Activated naive CD4-positive, alpha-beta T cell treated with anti-CD3 and anti-CD28 coated beads, Interleukin-2, amount 50 U/mL, for 16 hours (primary cell): Measurements from ENCODE around the gene CATSPER4.

Experiments used
- DNase-seq: peaks from one replicate; pipeline ENCODE4 v3.0.0-alpha.2; 2020

CATSPER4 gene

DNA sequence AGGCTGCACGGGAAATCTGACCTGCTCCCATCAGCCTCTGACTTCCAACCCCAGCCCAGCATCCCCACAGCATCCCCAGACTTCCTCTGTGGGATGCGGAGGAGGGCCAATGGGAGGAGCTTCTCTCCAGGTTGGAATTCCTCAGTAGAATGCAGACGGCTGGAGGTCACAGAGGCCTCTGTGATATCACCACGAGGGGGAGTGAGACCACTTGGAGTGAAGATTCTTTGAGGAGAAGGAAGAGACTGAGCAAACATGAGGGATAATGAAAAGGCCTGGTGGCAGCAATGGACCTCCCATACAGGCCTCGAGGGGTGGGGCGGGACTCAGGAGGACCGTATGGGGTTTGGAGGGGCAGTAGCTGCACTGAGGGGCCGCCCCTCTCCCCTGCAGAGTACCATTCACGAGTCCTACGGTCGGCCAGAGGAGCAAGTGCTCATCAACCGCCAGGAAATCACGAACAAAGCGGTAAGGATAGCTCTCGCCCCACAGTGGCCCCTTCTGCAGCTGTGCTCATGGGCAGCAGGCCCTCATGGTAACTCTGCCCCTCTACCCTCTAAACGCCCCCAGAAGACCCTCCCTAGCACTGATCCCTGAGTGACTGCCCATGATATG is at the start of gene CATSPER4:
Gene CATSPER4, plus strand, starts transcription at position 230 of the 615 bp plus-strand sequence. Its CDS starts 26 bp downstream, at position 256.
- DNase-seq = no peak

DNA sequence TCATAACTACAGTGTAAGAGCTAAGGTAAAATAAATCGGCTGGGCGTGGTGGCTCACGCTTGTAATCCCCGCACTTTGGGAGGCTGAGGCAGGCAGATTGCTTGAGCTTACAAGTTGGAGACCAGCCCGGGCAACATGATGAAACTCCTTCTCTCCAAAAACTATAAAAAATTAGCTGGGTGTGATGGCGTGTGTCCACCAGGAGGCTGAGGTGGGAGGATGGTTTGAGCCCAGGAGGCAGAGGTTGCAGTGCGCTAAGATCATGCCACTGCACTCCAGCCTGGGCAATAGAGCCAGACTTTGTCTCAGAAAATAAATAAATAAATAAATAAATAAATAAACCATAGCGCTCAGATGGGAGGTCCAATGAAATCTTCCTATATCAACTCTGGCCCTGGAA is 48.2 kb upstream of the CATSPER4 start:
- DNase-seq = no peak

DNA sequence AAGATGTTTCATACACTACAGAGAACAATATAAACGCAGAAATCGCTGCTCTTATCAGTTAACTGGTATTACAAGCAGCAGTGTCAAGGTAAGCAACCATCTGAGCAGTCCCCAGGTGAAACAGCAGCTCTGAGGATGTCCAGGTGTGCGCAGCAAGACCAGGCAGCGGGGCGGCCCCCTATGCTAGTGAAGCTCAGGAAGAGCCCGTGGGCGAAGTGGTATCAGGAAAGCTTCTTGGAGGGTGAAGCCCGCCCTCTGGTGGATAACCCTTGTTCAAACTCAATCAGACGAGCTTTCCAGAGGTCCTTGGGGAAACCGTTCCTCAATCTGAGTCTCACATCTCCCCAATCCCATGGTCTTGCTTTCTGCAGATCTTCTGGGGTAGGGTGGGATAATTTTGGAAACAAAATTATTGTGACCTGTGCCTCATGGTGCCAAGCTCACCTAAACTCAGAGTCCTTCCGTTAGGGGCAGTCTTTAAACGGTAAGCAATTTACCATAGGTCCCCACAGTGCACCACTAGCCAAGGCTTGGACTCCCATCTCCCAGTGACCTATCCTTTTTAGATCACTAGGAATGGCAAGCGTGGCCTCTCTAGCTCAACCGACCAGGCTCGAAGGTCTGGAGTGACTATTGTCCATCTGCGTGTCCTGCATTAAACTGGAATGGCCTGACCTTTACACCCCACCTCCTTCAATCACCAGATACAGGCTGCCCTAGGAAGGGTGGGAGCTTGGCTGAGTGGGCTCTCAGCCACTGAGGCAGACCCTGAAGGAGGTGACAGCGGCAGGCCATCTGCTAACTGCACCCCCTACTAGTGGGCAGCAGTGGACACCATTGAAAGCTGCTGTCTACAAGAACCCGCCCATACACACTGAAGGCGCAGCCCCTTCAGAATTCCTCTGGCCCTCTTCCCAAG is 45.1 kb upstream of the CATSPER4 start:
- DNase-seq = peak; percentile 67

DNA sequence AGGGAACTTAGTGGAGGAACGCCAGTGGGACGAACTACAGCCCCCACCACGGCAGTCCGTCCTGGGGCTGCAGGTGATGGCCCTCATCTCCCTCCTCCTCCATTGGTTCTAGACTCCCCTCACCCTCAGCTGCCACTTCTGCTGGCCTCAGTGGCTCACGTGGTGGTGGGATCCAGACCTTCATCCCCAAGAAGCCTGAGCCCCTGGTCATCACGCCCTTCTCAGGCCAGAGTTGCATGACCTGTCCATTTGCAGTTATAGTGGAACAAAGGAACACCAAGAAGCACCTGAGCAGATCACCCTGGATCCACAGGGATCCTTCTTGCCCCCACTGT is 44.5 kb upstream of the CATSPER4 start:
- no peak for DNase-seq

DNA sequence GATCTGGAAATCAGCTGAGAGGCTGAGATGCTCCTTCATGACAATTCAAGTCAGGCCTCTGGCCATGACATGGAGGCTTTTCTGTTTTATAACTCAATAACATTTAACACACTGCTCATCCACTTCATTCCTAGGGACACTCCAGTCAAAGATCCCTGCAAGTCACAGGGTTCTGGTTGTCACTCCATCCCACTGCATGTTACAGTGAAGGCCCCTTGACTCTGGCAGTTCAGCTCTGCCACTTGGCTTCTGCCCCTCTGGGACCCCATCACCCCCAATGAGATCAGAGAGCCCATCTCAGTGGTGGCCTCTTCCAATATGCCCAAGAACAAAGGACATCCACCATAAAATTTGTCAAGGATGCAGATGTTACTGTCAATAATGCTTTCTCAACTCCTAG is 41.5 kb upstream of the CATSPER4 start:
- DNase-seq = no peak

DNA sequence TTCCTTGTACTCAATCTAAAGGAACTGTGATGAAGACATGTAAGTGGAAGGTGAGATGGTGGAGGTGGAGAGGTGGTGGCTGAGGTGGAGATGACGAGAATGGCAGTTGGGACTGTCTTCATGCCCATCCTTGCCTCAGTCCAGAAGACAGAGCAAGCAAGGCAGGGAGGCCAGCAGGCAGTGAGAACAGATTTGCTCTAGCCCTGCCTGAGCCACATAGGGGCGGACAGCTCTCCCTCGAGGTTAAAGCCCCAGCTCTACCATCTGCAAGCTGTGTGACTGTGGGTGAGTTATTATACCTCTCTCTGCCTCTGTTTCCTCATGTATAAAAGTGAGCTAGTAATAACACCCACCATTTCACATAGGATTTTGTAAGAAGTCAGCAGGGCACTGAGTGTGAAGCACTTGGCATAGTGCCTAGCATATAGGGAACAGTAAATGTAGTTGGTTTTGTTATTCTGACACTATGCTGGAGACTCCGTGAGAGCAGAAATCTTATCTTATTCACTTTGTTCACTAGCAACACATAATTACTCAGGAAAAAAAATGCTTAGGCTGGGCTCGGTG is 36.4 kb upstream of the CATSPER4 start:
- DNase-seq = no peak

DNA sequence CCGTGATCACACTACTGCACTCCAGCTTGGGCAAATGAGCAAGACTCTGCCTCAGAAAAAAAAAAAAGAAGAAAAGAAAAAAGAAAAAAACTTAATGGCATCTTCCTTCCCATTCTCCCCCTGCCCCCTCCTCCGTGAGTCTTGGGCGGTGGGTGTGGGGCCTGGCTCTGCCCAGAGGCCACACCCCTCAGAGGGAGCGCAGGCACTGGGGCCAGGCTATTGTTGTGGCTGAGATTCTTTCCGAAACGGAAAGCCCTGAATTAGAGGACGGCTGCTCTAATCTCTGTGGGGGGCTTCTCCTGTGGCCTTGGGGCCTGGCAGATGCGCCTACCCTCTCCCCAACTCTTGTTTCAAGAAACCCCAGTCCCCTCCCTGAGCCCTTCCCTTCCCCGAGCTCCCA is 35.7 kb upstream of the CATSPER4 start:
- DNase-seq = no peak

DNA sequence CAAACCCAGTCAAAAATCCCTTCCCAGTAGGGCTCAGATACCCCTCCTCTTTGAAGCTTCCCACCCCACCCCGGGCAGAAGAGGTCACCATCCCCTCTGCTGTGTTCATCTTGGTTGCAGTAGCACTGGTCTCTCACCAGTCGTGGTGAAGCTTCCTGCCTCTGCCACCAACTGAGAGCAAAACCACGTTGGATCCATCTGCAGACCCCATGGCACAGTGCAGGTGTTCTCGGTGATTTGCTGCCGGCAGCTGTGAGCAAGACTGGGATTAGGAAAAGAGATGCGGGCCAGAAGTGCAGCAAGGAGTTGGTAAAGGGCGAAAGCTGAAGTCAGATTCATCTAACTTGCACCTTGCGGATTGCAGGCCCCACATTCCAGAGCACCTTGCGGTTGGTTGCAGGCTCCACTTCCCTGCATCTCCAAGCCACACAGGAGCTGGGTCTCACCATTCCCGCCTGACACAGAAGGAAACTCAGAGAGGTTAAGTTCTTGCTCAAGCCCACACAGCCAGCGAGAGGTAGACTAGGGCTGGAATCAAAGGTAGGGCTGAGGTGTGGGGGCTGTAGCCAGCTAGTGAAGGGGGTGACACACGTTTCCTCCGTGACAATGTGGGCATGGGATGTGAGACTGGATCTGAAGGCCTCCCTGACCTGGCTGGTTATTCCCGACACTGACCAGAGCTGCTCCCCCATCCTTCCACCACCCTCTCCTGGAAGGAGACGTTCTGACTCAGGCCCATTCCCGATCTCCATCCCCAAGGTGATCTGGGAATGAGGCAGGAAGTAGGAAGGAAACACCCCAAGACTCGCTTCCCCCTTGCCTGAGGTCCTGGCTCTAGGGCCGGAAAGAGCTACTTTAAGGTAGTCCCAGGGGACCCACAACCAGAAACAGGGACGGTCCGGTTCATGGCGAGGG is 34.8 kb upstream of the CATSPER4 start:
- DNase-seq = no peak

DNA sequence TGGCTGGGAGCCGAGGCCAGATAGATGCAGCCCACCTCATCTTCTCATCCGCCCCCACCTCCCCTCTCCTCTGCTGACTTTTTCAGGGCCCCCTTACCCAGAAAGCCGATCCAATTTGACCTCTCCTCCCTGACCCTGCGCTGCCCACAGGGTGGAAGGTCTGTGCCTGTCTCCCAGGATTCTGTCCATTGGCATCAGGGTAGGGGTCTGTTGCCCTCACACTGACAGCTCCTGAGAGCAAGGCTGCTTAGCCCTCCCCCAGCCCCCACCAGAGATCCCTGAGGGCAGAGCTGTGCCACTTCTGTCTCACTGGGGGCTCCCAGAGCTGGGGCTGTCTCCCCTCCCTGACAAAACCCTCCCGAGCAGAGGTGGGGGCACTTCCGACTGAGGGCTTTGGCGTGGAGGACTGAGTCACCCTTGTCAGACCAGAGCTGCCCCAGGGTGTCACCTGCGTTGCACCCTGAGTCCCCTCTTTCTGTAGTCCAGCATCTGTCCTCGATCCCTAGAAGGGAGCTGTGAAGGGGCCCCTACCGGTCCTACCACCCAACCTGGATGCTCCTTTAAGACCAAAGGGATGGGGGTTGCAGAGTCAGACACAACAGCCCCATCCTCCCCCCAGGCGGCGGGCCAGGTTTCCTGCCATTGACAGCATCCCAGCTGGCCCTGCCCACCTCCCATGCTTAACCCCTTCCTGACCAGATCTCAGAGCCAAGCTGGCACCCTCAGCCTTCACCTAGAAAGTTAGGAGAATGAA is 33.9 kb upstream of the CATSPER4 start:
- no peak for DNase-seq

DNA sequence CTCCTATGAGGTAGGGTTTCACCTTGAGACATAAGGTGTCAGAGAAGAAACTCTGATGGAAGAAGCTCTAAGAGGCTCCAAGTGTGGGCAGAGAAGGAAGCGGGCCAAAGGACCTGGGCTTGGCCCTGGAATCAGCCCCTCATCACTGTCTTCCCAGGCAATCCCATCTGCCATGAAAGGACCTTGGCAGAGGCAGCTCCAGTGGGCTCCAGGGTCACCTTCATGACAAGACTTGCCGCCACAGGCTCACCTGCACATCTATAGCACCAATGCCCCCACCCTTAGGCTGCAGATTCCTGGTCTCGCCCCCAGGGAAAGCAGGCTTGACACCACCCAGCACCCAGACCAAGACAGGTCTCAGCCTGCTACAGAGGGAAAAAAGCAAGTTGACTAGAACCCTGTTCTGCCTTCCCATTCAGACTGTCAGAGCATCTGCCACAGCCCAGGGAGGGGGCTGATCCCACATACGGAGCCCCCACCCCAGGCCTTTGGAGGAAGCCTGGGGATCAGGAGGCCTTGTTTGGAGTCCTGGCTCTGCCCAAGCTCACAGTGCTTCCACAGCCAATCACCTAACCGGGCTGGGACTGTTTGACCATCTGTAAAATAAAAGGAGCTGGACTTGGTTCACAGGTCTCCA is 32.0 kb upstream of the CATSPER4 start:
- DNase-seq = no peak

DNA sequence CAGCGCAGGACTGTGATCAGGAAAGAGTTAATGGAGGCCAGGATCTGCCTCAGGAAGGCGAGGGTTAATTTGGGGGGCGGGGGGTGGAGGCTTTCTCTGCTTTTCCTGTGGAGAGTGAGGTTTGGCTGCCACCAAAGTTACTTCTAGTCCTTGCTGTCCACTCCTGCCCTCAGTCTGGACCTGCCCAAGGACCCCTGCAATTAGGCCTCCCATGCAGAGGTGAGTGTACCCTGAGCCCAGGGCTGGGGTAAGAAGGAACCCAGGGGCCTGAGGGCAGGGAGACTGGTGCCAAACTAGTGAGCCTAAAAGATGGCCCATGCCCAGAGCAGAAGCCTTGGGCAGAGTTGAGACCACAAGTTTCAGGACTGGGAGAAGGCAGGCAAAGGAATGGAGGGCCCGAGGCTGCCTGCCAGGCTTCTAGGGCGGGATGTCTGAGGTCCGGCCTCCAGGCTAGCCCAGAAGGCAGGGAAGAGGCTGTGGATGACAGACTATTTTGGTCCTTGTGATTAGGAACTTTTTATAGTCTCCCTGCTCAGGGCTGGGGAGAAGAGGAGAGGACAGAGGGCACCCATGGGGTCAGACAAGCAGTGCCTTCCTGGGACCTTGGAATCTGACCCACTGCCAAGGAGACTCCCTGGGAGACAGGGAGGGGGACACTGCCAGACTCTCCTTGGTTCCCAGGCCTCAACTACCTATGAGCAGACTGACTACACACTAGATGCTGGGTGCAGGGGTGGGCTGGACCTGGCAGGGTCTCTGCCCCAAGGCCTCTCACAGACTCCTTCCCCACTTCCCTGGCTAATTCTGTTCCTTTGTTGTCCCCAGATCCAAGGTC is 31.3 kb upstream of the CATSPER4 start, which contains the start of gene FAM110D:
Gene FAM110D, plus strand, starts transcription at position 172 of the 835 bp plus-strand sequence. CDS start 2,213 bp downstream, outside the sequence.
- DNase-seq = no peak

DNA sequence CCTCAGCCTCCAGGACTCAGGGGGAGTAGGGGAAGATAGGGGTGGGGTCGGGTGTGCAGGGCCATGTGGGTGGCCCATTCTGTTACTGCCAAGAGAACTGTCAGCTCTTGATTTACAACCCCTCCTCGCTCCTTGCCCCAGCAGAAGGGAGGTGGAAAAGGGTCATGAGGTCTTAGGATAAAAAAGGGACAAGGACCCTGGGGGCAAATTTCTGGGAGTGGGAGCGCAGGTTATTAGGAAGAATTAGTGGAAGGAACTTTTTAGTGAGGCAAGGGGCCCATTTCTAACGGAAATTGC is 30.7 kb upstream of the CATSPER4 start:
- no peak for DNase-seq

DNA sequence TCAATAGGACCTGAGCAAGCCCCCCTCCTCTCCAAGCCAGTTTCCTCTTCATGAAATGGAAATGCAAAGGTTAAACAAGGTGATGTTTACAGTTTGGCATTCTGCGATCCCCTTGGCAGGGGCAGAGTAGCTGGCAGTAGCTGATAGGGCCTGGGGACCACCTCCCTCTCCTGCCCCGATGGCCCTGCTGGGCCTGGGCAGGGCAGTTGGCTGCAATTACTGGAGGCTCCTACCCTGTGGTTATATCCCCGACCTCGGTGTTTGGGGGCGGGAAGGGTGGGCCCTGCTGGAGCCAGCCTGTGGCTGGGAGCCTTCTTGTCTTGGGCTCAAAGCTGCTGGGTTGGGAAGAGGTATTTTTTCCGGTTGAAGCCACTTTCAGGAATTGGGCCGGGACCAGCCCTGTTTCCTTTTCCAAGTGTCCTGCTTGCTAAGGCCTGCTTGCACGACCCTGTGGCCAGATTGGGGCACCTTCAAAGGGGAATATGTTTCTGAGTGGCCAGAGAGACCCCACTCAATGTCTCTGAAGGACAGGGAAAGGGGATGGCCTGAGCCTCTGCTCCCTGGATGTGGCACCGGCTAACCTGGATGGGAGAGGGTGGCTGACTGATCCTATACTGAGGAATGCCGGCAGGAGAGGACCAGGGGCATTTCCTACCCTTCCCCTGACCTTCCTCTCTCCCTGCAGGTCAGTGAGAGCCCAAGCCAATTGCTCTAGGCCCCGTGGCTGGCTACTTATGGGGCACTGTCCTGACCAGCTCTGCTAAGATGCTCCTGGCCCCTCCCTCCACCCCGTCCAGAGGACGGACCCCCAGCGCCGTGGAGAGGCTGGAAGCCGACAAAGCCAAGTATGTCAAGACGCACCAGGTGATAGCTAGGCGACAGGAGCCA is 29.6 kb upstream of the CATSPER4 start:
- DNase-seq = no peak

DNA sequence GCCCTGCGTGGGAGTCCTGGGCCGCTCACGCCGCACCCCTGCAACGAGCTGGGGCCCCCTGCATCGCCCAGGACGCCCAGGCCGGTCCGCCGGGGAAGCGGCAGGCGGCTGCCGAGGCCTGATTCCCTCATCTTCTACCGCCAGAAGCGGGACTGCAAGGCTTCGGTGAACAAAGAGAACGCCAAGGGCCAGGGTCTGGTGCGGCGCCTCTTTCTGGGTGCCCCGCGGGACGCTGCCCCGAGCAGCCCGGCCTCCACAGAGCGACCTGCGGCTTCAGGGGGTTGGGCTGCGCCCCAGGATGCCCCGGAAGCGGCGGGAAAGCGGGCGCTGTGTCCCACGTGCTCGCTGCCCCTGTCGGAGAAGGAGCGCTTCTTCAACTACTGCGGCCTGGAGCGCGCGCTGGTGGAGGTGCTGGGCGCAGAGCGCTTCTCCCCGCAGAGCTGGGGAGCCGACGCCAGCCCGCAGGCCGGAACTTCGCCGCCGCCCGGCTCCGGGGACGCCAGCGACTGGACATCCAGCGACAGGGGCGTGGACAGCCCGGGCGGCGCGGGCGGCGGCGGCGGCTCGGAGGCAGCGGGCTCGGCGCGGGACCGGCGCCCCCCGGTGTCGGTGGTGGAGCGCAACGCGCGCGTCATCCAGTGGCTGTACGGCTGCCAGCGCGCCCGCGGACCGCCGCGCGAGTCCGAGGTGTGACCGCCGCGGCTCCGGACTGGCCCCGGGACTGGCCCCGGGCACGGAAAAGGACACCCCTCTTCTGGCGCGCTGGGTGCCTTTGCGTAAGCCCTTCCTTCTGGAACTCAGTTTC is 28.8 kb upstream of the CATSPER4 start:
- DNase-seq = peak; percentile 55

DNA sequence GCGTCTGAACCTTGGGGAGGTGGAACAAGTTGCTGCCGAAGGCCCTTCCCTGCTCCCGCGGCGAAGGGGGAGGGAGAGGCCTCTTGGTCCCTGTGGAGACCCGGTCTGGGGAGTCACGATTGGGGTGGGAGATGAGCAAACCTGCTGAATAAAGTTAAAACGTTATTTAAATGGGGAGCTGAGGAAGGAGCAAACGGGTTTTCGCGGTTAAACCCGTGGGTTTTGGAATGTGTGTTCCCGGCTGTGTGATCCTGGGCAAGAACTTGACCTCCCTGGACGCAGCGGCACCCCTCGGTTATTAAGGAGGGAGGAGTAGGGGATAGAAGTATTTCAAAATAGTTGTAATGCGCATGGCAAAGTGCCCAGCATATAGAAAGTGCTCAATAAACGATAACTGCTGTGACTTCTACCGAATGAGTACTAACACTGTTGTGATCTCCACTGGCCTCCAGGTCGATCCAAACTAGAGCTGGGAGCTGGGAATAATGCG is 28.1 kb upstream of the CATSPER4 start:
- DNase-seq = no peak

DNA sequence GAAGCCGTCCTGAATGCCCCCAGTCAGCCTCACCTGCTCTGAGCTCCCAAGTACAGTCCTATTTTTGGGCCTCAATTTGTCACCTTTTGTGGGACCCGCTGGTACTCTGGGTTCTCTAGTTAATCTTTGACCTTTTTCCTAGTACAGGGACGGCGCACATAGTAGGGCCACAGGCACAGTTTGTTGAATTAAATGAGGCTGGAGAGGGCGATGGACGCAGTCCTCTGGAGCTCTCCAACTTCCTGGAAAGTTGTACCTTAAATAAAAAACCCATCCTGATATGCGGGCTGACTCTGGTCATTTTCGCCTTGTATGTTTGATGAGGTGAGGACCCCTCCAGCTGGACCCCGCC is 26.7 kb upstream of the CATSPER4 start:
- DNase-seq = no peak

DNA sequence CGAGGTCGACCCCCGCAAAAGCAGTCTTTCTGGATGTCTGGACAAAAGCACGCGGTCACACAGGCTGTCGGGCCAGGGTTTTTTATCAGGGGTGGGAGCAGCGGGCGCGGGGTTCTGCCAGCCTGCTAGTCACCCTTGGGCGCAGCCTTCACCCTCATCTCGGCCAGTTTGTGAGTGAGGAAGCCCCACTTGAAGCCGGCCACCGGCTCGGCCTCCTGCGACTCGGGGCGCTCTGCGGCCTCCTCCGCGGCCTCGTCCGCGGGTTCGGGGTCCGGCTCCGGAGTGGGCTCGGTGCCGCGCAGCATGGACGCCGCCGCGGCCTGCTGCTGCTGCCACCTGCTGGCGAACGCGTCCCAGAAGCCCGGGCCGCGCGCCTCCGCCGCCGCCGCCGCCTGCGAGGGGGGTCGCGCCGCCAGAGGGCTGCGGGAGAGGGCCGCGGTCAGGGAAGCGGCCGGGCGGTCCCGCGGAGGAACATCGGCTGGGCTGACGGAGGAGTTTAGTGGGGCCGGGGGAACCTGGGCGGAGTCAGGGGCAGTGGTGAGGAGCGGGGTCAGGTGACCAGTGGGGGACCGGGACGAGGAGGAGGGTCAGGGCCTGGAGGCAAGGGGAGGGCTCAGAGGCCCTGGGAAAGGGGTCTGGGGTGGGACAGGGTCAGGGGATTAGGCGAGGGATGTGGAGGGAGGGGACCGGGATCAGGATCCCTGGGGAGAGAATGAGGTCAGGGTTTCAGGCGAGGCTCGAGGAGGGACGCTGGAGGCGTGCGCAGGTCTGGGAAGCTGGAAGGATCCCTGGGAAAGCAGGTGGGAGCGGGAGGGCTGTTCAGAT is 26.2 kb upstream of the CATSPER4 start:
- DNase-seq = peak; percentile 65
